Articular chondrocyte of knee joint (primary cell): ENCODE measurements around the gene HPS3. TPM values are rescaled to one million over a fixed set of nuclear protein-coding genes. Genes with fewer than 3 reads are reported as not detected.

Experiments
- small RNA-seq: library from RNA; depleted of rRNA; stranded (forward); fragments of <200 nt; gene quantifications from one replicate; pipeline ENCODE3, GENCODE V24; 2012
- total RNA-seq: library from RNA; depleted of rRNA; stranded (reverse); fragments of >200 nt; gene quantifications from 2 replicates; pipeline ENCODE4 v1.2.3, GENCODE V29; 2012

The HPS3 gene
- total RNA-seq = 48.9 and 50.6 TPM in 2 replicates

GRCh38 chr3:149129326-149130205, at the start of gene HPS3:
Gene HPS3, plus strand, starts transcription at chr3:149129638. Its CDS starts 86 bp downstream, at chr3:149129724.

GRCh38 chr3:149086232-149086988, 43.0 kb upstream of the HPS3 start, which contains the start of gene HLTF:
Gene HLTF, minus strand, starts transcription at chr3:149086533. Its CDS starts 197 bp downstream, at chr3:149086336.

DNA sequence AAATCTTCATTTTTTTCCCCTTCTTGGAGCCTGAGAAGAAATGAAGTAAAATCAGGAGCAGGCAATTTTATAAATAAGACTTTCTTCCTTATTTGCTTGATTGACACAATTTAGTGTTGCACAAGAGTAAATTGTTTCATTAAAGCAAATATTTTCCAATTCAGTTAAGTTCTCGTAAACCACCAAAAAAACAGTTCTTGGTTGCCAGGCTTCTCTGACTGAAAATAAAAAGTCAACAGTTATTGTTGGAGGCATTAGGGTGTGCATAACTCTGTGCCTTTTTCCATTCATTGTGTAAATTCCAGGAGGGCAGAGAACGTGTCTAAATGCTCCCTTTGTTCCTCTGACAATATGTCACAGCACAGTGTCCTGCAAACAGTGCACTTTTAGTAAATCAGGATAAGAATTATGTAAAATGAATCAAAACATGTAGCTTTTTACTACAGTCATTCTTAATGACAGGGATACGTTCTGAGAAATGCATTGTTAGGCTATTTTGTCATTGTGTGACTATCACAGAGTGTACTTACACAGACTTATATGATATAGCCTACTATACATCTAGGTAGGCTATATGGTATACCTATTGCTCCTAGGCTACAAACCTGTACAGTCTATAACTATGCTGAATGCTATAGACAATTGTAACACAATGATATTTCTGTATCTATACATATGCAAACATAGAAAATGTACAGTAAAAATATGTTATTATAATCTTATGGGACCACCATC, 92.5 kb downstream of the HPS3 start, which contains the start of gene CP:
CP (minus strand) TSS at position 47 of the 735 bp plus-strand sequence; CDS start at position 10, 37 bp downstream.

Small RNAs within 50 kb of the gene (small RNA-seq; reads per million reads assigned to genes)
- gene RF00019 = not detected

Other genes with a start within 250 kb of the HPS3 start
- gene GYG1, start 138.1 kb upstream of the HPS3 start, total RNA-seq = 60.3 and 70.6 TPM in 2 replicates
- 45.9 and 58.6 TPM in 2 replicates for gene HLTF, start 43.1 kb upstream of the HPS3 start, total RNA-seq
- gene CP, start 92.2 kb downstream of the HPS3 start, total RNA-seq = 105 and 153 TPM in 2 replicates
- gene TM4SF18, start 204.0 kb downstream of the HPS3 start, total RNA-seq = 0.65 and 0.86 TPM in 2 replicates
- gene TM4SF1, start 248.0 kb downstream of the HPS3 start, total RNA-seq = 575 and 630 TPM in 2 replicates